OCI-LY1 (cell line): ENCODE results near the gene GRID2.
"Not testable (repeated sequence)": the region's sequence is repeated elsewhere in the genome, so short reads cannot be mapped to it uniquely, and the experiment has no call there.

Experiments
- H2AFZ ChIP-seq: fragments of 200-600 bp; sonication (generic), shearing (Covaris generic); 2 replicates; pipeline ENCODE4 v1.6.0; 2014; ENCODE audit warnings: antibody characterized with exemption, mild to moderate bottlenecking, low read length
- H3F3A ChIP-seq: fragments of 200-600 bp; sonication (generic), shearing (Covaris generic); 2 replicates; pipeline ENCODE4 v1.6.0; 2014; ENCODE audit warnings: mild to moderate bottlenecking, antibody characterized with exemption, low read length, moderate library complexity; ENCODE audit not compliant: insufficient read depth
- H3K27ac ChIP-seq: fragments of 200-600 bp; sonication (generic); 2 replicates; pipeline ENCODE4 v1.5.1; 2014; ENCODE audit warnings: low read length, mixed run types, mild to moderate bottlenecking, low read depth; ENCODE audit not compliant: poor library complexity, severe bottlenecking
- H3K27me3 ChIP-seq: fragments of 200-600 bp; sonication (generic); 2 replicates; pipeline ENCODE4 v1.6.0; 2014; ENCODE audit warnings: antibody characterized with exemption, mild to moderate bottlenecking, low read length, moderate library complexity; ENCODE audit not compliant: insufficient read depth
- H3K36me3 ChIP-seq: fragments of 200-600 bp; sonication (generic); 2 replicates; pipeline ENCODE4 v1.6.1; 2014; ENCODE audit warnings: mild to moderate bottlenecking, antibody characterized with exemption, low read length, moderate library complexity, mixed read lengths; ENCODE audit not compliant: insufficient read depth
- H3K4me1 ChIP-seq: fragments of 200-600 bp; sonication (generic); 2 replicates; pipeline ENCODE4 v1.5.1; 2014; ENCODE audit warnings: mild to moderate bottlenecking, low read length, moderate library complexity; ENCODE audit not compliant: insufficient read depth, severe bottlenecking
- H3K4me2 ChIP-seq: fragments of 200-600 bp; sonication (generic), shearing (Covaris generic); 2 replicates; pipeline ENCODE4 v1.6.1; 2014; ENCODE audit warnings: low read length
- H3K4me3 ChIP-seq: fragments of 200-600 bp; sonication (generic); 2 replicates; pipeline ENCODE4 v1.5.1; 2014; ENCODE audit warnings: low read length, low read depth, mild to moderate bottlenecking, mixed read lengths; ENCODE audit not compliant: poor library complexity, severe bottlenecking
- H3K79me2 ChIP-seq: fragments of 200-600 bp; shearing (Covaris generic); 2 replicates; pipeline ENCODE4 v1.6.1; 2016; ENCODE audit warnings: mixed run types, low read length, mixed read lengths; ENCODE audit not compliant: insufficient read depth
- H3K9ac ChIP-seq: fragments of 200-600 bp; sonication (generic), shearing (Covaris generic); 2 replicates; pipeline ENCODE4 v1.6.1; 2014; ENCODE audit warnings: mild to moderate bottlenecking, low read length, mixed read lengths
- H3K9me2 ChIP-seq: fragments of 200-600 bp; sonication (generic), shearing (Covaris generic); 2 replicates; pipeline ENCODE4 v1.6.1; 2014; ENCODE audit warnings: low read depth, mild to moderate bottlenecking, low read length, mixed read lengths
- H3K9me3 ChIP-seq: fragments of 200-600 bp; shearing (Covaris generic); 2 replicates; pipeline ENCODE4 v1.6.1; 2014; ENCODE audit warnings: low read length, mixed read lengths
- H4K20me1 ChIP-seq: fragments of 200-600 bp; sonication (generic), shearing (Covaris generic); 2 replicates; pipeline ENCODE4 v1.6.0; 2016; ENCODE audit warnings: mild to moderate bottlenecking, low read length; ENCODE audit not compliant: insufficient read depth
- EZH2 ChIP-seq: fragments of 200-600 bp; sonication (generic), shearing (Covaris generic); IDR thresholded peaks from 2 replicates; pipeline ENCODE4 v1.8.0; 2017; ENCODE audit warnings: borderline replicate concordance, mixed run types, mild to moderate bottlenecking, antibody characterized with exemption, low read length, moderate library complexity, mixed read lengths
- TF ChIP-seq, protein P1 (sequence below): fragments of 200-600 bp; sonication (generic), shearing (Covaris generic); IDR thresholded peaks from 2 replicates; pipeline ENCODE4 v1.5.1; 2017; ENCODE audit warnings: mild to moderate bottlenecking, antibody characterized with exemption, low read length, moderate library complexity, mixed read lengths

Gene GRID2

DNA sequence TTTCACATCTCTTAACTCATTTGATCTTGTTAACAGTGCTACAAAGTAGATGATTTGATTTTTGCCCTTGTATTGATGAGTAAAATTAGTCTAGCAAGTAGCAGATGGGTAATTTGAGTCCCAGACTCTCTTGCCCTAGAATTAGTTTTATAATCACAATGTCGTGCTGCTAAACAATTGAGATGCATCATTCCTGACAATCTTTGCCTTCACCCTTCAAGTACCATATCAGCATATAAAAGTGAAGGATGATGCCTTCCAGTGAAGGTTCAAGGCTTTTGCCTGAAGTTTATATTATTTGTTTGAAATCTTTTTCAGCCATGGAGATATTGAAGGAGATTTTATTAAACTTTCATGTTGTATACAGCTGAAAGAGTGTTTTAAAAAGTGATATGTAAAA lies 141.4 kb downstream of the GRID2 start:
- Histone ChIP-seq H3K9me3 (no peaks in the 10 kb centered on the region), H4K20me1 (no peaks in the 10 kb centered on the region), H3K9me2 (no peaks in the 10 kb centered on the region), H3F3A (no peaks in the 10 kb centered on the region), H3K4me2 (no peak overlapping the region), H3K4me3 (no peak overlapping the region), H2AFZ (no peak overlapping the region), H3K27me3 (no peaks in the 10 kb centered on the region), H3K36me3 (no peaks in the 10 kb centered on the region), H3K27ac (no peak overlapping the region), H3K9ac (no peak overlapping the region), H3K79me2 (no peaks in the 10 kb centered on the region), H3K4me1 (no peaks in the 10 kb centered on the region)
- TF ChIP-seq, protein P1, sequence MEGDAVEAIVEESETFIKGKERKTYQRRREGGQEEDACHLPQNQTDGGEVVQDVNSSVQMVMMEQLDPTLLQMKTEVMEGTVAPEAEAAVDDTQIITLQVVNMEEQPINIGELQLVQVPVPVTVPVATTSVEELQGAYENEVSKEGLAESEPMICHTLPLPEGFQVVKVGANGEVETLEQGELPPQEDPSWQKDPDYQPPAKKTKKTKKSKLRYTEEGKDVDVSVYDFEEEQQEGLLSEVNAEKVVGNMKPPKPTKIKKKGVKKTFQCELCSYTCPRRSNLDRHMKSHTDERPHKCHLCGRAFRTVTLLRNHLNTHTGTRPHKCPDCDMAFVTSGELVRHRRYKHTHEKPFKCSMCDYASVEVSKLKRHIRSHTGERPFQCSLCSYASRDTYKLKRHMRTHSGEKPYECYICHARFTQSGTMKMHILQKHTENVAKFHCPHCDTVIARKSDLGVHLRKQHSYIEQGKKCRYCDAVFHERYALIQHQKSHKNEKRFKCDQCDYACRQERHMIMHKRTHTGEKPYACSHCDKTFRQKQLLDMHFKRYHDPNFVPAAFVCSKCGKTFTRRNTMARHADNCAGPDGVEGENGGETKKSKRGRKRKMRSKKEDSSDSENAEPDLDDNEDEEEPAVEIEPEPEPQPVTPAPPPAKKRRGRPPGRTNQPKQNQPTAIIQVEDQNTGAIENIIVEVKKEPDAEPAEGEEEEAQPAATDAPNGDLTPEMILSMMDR, result no peak
- TF ChIP-seq EZH2, result no peak

- H4K20me1 ChIP-seq, result no peaks in the 10 kb centered on the region
- no peak overlapping the region for H2AFZ ChIP-seq
- no peak overlapping the region for H3K4me3 ChIP-seq
- H3K9ac ChIP-seq, result no peak overlapping the region
- H3K36me3 ChIP-seq, result no peaks in the 10 kb centered on the region
- H3K27ac ChIP-seq, result no peak overlapping the region
- H3F3A ChIP-seq, result no peaks in the 10 kb centered on the region
- H3K27me3 ChIP-seq, result no peaks in the 10 kb centered on the region
- no peaks in the 10 kb centered on the region for H3K79me2 ChIP-seq
- TF ChIP-seq EZH2, result no peak
- TF ChIP-seq, protein P1, result no peak
- H3K4me1 ChIP-seq, result no peaks in the 10 kb centered on the region
- no peaks in the 10 kb centered on the region for H3K9me3 ChIP-seq
- H3K9me2 ChIP-seq, result no peaks in the 10 kb centered on the region
- no peak overlapping the region for H3K4me2 ChIP-seq
Measured at GRCh38 chr4:92447255-92447905, 143.6 kb downstream of the GRID2 start.

DNA sequence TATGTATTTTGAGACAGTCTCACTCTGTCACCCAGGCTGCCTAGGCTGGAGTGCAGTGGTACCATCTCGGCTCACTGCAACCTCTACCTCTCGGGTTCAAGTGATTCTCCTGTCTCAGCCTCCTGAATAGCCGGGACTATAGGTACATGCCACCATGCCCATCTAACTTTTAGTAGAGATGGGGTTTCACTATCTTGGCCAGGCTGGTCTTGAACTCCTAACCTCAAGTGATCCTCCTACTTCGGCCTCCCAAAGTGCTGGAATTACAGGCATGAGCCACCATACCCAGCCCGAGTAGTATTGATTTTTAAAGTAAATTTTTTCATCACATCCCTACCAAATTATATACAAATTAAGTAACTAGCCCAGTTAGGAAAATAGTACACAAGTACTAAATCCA lies 144.4 kb downstream of the GRID2 start:
- H3K4me3 ChIP-seq, H3K9me3 ChIP-seq, H2AFZ ChIP-seq, H3K9me2 ChIP-seq, H3K9ac ChIP-seq, H3K4me2 ChIP-seq, H3K79me2 ChIP-seq, H3K27ac ChIP-seq, H4K20me1 ChIP-seq, H3K27me3 ChIP-seq, H3K4me1 ChIP-seq, H3K36me3 ChIP-seq, H3F3A ChIP-seq: not testable (repeated sequence)

DNA sequence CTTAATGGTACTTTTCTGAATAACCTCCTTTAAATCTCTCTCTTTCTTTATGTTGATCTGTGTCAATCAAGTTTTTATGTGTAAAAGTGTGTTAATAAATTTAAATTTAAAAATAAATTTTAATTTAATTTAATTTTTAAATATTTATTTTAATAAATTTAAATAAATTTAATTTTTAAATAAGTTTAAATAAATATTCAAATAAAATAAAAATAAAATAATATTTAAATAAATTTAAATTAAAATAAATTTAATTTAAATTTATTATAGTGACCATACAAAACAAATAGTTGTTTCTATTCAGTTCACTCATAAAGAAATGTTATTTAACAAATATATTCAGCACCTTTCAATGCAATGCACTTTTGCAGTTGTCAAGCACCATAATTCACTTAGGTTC lies 146.9 kb downstream of the GRID2 start:
- H3K9me3 ChIP-seq, result no peaks in the 10 kb centered on the region
- H3K9me2 ChIP-seq, result no peaks in the 10 kb centered on the region
- H3K4me2 ChIP-seq, result no peak overlapping the region
- H3K9ac ChIP-seq, result no peak overlapping the region
- H2AFZ ChIP-seq, result no peak overlapping the region
- H3K27me3 ChIP-seq, result no peaks in the 10 kb centered on the region
- no peaks in the 10 kb centered on the region for H3K4me1 ChIP-seq
- no peaks in the 10 kb centered on the region for H3K79me2 ChIP-seq
- H4K20me1 ChIP-seq, result no peaks in the 10 kb centered on the region
- no peak overlapping the region for H3K4me3 ChIP-seq
- no peaks in the 10 kb centered on the region for H3K36me3 ChIP-seq
- no peak overlapping the region for H3K27ac ChIP-seq
- no peak for TF ChIP-seq EZH2
- TF ChIP-seq, protein P1, result no peak
- H3F3A ChIP-seq, result no peaks in the 10 kb centered on the region
